A204.1 (cell line): ENCODE results near the gene CHAMP1.
"Not testable (repeated sequence)": the region's sequence is repeated elsewhere in the genome, so short reads cannot be mapped to it uniquely, and the experiment has no call there.

Experiments used
- FAIRE-seq: peaks from 2 replicates; lab custom pipeline; 2012; peaks lifted over from hg19 to GRCh38; lab: Jason Lieb, UNC

CHAMP1 gene

GRCh38 chr13:114334305-114335053 is 20.2 kb downstream of the CHAMP1 start:
- FAIRE-seq: no peak

GRCh38 chr13:114336457-114336856 is 22.2 kb downstream of the CHAMP1 start:
- FAIRE-seq: not testable (repeated sequence)

- FAIRE-seq: no peak
Observed at GRCh38 chr13:114338959-114339358, 24.7 kb downstream of the CHAMP1 start.

- no peak for FAIRE-seq
Observed at GRCh38 chr13:114339857-114340534, 25.7 kb downstream of the CHAMP1 start.

- no peak for FAIRE-seq
Observed at GRCh38 chr13:114341003-114341777, 26.9 kb downstream of the CHAMP1 start.

GRCh38 chr13:114347256-114347655 is 33.0 kb downstream of the CHAMP1 start:
- FAIRE-seq: not testable (repeated sequence)

GRCh38 chr13:114352763-114353162 is 38.5 kb downstream of the CHAMP1 start:
- FAIRE-seq: not testable (repeated sequence)

- not testable (repeated sequence) for FAIRE-seq
Observed at GRCh38 chr13:114353382-114353781, 39.1 kb downstream of the CHAMP1 start.
